ENCODE data around the gene F5.

F5 gene

GRCh38 chr1:169514566-169515270 lies 71.6 kb downstream of the F5 start:
- TF ChIP-seq, protein P1, sequence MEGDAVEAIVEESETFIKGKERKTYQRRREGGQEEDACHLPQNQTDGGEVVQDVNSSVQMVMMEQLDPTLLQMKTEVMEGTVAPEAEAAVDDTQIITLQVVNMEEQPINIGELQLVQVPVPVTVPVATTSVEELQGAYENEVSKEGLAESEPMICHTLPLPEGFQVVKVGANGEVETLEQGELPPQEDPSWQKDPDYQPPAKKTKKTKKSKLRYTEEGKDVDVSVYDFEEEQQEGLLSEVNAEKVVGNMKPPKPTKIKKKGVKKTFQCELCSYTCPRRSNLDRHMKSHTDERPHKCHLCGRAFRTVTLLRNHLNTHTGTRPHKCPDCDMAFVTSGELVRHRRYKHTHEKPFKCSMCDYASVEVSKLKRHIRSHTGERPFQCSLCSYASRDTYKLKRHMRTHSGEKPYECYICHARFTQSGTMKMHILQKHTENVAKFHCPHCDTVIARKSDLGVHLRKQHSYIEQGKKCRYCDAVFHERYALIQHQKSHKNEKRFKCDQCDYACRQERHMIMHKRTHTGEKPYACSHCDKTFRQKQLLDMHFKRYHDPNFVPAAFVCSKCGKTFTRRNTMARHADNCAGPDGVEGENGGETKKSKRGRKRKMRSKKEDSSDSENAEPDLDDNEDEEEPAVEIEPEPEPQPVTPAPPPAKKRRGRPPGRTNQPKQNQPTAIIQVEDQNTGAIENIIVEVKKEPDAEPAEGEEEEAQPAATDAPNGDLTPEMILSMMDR (IDR thresholded peaks at IDR 0.05; ENCODE audit: low read depth, low read length) = no peak
- no peak overlapping the region for H3K4me3 ChIP-seq (ENCODE audit: low read depth, low read length)

DNA sequence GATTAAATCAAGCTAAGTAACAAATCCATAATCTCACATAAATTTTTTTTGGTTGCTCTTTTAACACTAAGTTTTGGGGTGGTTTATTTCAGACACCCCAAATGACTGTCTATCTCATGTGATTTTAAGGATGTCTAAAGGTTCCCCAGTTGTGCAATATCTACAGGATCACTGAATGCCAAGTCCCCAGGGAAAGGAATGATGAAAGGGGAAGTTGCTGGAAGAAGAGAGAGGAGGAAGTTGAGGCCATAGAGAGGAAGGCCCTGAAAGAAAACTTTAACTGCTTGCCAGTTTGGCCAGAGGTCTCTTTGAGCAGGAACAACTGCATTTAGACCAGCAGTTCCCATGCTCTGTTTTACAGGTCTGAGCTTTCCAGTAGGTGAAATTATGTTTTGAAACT lies 73.1 kb downstream of the F5 start:
- no peak overlapping the region for H3K4me3 ChIP-seq (ENCODE audit: low read depth, low read length)

DNA sequence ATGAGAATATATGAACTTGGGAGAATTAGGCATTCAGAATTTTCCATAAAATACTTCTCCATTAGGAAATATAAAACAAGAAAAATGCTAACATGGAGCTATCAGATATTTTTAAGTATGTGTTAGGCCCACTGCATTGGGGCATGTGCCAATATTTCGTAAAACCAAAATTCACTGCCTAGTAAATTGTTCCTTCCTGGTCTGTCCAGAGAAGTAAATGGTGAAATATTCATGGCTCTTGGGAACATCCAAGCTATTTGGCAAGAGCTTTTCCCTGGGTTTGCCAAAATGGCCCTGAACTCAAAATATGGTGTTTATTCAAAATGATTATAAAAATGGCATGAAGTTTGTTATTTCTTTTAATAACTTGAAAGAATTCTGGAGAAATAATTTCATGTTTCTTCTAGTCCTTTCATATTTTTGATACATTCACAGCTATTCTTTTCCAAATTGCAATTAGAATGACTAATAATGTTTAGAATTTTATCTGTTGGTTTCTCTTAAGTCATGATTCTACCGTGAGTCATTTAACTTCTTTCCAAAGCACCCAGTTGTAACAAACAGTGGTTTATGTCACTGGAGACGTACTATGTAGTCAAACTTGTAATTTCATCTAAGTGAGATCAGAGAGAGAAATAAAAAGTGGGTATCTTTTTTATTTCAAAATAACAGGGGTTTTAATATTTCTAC lies 74.8 kb downstream of the F5 start:
- H3K4me3 ChIP-seq (ENCODE audit: low read depth, low read length) = no peak overlapping the region
- TF ChIP-seq, protein P1 (IDR thresholded peaks at IDR 0.05; ENCODE audit: low read depth, low read length) = no peak

More for the DNA sequence above, 73.1 kb downstream of the F5 start:
- TF ChIP-seq, protein P1 (IDR thresholded peaks at IDR 0.05; ENCODE audit: low read depth, low read length) = no peak

DNA sequence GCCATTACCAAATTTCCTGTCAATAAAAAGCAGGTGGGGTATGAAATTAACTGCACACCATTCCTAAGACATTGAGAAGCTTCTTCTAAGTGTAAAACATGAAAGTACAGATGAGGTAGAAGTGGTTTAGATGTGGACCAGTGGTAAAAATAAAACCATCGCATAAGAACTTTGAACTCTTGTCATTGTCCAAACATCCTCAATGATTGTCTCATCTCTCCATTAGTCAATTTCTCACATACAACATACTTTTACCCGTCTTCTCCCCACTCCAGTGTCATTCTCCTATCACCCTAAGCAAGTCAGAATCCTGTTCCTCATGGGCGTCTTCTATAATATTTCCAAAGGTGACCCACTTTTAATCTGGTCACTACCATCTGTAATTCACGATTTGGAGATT lies 76.2 kb downstream of the F5 start:
- TF ChIP-seq, protein P1 (IDR thresholded peaks at IDR 0.05; ENCODE audit: low read depth, low read length) = no peak
- no peak overlapping the region for H3K4me3 ChIP-seq (ENCODE audit: low read depth, low read length)

DNA sequence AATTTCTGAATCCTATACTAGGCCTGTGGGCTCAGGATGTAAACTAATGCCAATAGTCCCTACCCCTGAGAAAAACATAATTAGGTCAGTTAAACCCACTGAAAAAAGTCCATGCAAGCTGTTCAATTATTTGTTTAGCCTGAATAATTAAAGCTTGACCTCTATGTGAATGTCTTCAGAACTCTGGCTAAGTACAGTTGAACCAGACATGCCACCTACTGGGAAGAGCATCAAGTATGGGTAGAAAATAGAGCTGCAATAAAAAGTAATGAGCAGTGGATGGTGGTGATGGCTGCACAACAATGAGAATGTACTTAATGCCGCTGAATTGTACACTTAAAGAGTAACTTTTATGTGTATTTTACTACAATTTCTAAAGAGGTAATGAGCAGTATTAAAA lies 76.9 kb downstream of the F5 start:
- TF ChIP-seq, protein P1 (IDR thresholded peaks at IDR 0.05; ENCODE audit: low read depth, low read length) = no peak
- no peak overlapping the region for H3K4me3 ChIP-seq (ENCODE audit: low read depth, low read length)

DNA sequence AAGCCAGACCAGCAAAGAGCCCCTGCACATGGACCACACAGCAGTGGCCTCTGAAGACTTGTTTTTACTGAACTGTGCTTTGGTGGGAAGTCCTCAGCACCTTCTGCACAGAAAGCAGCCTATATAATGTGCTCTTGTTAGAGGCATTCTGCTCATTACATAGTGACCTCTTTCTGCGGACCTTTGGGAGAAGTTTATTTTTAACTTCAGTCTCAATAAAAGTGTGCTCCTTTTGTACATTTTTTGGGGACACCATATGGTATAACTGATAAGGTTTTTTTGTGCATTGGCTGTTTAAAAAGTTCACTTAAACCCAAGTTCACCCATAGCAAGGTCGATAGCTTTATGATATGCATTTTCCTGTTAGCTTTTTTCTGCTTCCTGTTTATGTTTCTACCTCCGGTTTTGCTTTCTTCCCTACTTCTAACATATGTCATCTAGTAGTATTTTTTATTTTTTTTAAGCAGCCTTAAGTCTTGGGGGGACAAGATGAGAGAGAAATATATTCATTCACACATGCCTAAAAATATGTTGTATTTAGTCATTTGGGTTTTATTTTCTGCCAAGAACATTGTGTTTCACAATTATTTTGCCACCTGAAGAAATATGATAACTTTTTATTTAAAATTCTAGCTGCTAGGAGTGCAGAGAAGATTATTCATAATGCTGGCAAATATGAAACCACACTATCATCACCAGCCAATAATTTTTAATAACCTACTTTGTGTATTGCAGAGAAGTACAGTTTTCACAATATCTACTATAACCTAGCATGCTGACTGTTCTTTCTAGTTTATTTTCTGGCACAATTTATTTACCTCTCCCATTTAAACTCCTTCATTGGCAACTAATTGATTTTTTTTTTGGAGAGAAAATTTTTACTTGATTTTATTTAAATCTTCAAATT lies 77.6 kb downstream of the F5 start:
- no peak overlapping the region for H3K4me3 ChIP-seq (ENCODE audit: low read depth, low read length)
- TF ChIP-seq, protein P1 (IDR thresholded peaks at IDR 0.05; ENCODE audit: low read depth, low read length) = no peak

Measured in WI38 (cell line).